K562 (cell line): ENCODE measurements around the gene PHF3. TPM values are rescaled to one million over a fixed set of nuclear protein-coding genes. Genes with fewer than 3 reads are reported as not detected.

Source experiments
- ATAC-seq: fragments of 200-7000 bp; cut with Tn5 transposase; 3 replicates; pipeline ENCODE4 v1.9.1; 2020; ENCODE audit warnings: moderate library complexity
- BruUV-seq: library from RNA; stranded (reverse); fragments of 400-500 nt; replicated peaks from 2 replicates; lab custom pipeline; 2021; lab: Mats Ljungman, UMichigan
- CTCF ChIA-PET: fragments of 300-600 bp; formaldehyde crosslinking; extraction: SDS; loops from one replicate; lab custom pipeline; 2021; ENCODE audit warnings: low intra/inter-chr PET ratio; lab: Yijun Ruan, JAX
- POLR2A ChIA-PET: fragments of 300-600, 350-650 bp; sonication (Branson Sonifier 250); formaldehyde crosslinking; extraction: SDS; loops from one replicate; lab custom pipeline; 2021; ENCODE audit warnings: antibody characterized with exemption, inconsistent platforms; lab: Yijun Ruan, JAX
- DNase-seq, 4 experiments: peaks; one replicate each; pipeline versions ENCODE4 v3.0.0 to v3.0.0-alpha.2; 2011 to 2018; ENCODE audit warnings: low spot score in 3 of 4, mixed read lengths in 3 of 4; ENCODE audit errors: extremely low read depth in 1 of 4
- FAIRE-seq: peaks from 2 replicates; lab custom pipeline; 2011; peaks lifted over from hg19 to GRCh38; lab: Jason Lieb, UNC
- H2AFZ ChIP-seq: 2 replicates; pipeline ENCODE4 v1.6.0; 2011; ENCODE audit warnings: low read depth, low read length, control low read depth, inconsistent platforms
- H3K27ac ChIP-seq: fragments of 200-600 bp; 3 replicates; pipeline ENCODE4 v1.8.0; 2011; ENCODE audit warnings: low read depth, mild to moderate bottlenecking, control low read depth, inconsistent platforms, low read length, moderate library complexity, mixed read lengths; ENCODE audit errors: extremely low read depth
- H3K27me3 ChIP-seq, 2 experiments: fragments of 300-600 bp in 1 of 2; 2 replicates in 1 of 2; 3 replicates in 1 of 2; pipeline versions ENCODE4 v1.6.0 to v1.8.0; 2011; ENCODE audit warnings: inconsistent platforms in 2 of 2, low read length in 2 of 2, mild to moderate bottlenecking in 1 of 2, mixed read lengths in 1 of 2, moderate library complexity in 1 of 2; ENCODE audit not compliant: control insufficient read depth in 2 of 2, insufficient read depth in 2 of 2
- H3K36me3 ChIP-seq: fragments of 300-600 bp; 3 replicates; pipeline ENCODE4 v1.8.0; 2011; ENCODE audit warnings: mild to moderate bottlenecking, low read length, inconsistent platforms; ENCODE audit not compliant: control insufficient read depth, insufficient read depth
- H3K4me1 ChIP-seq, 2 experiments: fragments of 200-600 bp in 1 of 2; replicated peaks in 1 of 2; 2 replicates in 1 of 2; 3 replicates in 1 of 2; pipeline versions ENCODE4 v1.5.1 to v1.8.0; 2011; ENCODE audit warnings: inconsistent platforms in 2 of 2, low read length in 2 of 2, mild to moderate bottlenecking in 1 of 2, mixed read lengths in 1 of 2, moderate library complexity in 1 of 2; ENCODE audit not compliant: control insufficient read depth in 2 of 2, insufficient read depth in 2 of 2
- H3K4me2 ChIP-seq: 2 replicates; pipeline ENCODE4 v1.6.1; 2011; ENCODE audit warnings: low read length, control low read depth, inconsistent platforms, mixed read lengths; ENCODE audit not compliant: insufficient read depth
- H3K4me3 ChIP-seq: fragments of 200-600 bp; sonication (generic), shearing (Covaris generic); 2 replicates; pipeline ENCODE4 v1.5.1; 2016; ENCODE audit warnings: control low read depth, inconsistent platforms
- H3K79me2 ChIP-seq: fragments of 200-600 bp; 3 replicates; pipeline ENCODE4 v1.8.0; 2011; ENCODE audit warnings: low read length, inconsistent platforms; ENCODE audit not compliant: control insufficient read depth, insufficient read depth
- H3K9ac ChIP-seq, 2 experiments: 2 replicates each; pipeline versions ENCODE4 v1.6.0 to v1.6.1; 2011; ENCODE audit warnings: low read depth in 2 of 2, low read length in 2 of 2, control low read depth in 1 of 2, inconsistent platforms in 1 of 2, mild to moderate bottlenecking in 1 of 2, mixed read lengths in 1 of 2; ENCODE audit not compliant: insufficient read depth in 1 of 2
- H3K9me1 ChIP-seq: one replicate; pipeline ENCODE4 v1.6.0; 2011; ENCODE audit warnings: inconsistent platforms, mild to moderate bottlenecking, low read length, moderate library complexity; ENCODE audit not compliant: control insufficient read depth, insufficient read depth
- H3K9me3 ChIP-seq: replicated peaks from 2 replicates; pipeline ENCODE4 v1.5.1; 2011; ENCODE audit warnings: low read depth, low read length, inconsistent platforms; ENCODE audit not compliant: control insufficient read depth, insufficient read depth
- H4K20me1 ChIP-seq: replicated peaks from 2 replicates; pipeline ENCODE4 v1.6.1; 2011; ENCODE audit warnings: low read length, inconsistent platforms, mixed read lengths; ENCODE audit not compliant: control insufficient read depth, insufficient read depth
- ASH1L ChIP-seq: fragments of 450-650 bp; IDR thresholded peaks from 2 replicates; pipeline ENCODE4 v1.6.1; 2018; ENCODE audit warnings: borderline replicate concordance, mild to moderate bottlenecking, low read depth; ENCODE audit not compliant: partially characterized antibody
- BCL6 ChIP-seq: fragments of 250-450 bp; sonication (Bioruptor Pico); IDR thresholded peaks from 2 replicates; pipeline ENCODE4 v1.4.0; 2020
- CBFA2T2 ChIP-seq: fragments of 450-650 bp; conservative IDR thresholded peaks from 2 replicates; pipeline ENCODE4 v1.6.1; 2017; ENCODE audit warnings: mild to moderate bottlenecking
- COPS2 ChIP-seq: fragments of 450-650 bp; conservative IDR thresholded peaks from 2 replicates; pipeline ENCODE4 v1.6.1; 2016; ENCODE audit warnings: mild to moderate bottlenecking, moderate library complexity
- EP400 ChIP-seq: fragments of 450-650 bp; IDR thresholded peaks from 2 replicates; pipeline ENCODE4 v1.6.1; 2017; ENCODE audit warnings: antibody characterized with exemption, mild to moderate bottlenecking, moderate library complexity
- HMG20B ChIP-seq: fragments of 250-450 bp; sonication (Bioruptor Pico); IDR thresholded peaks from 2 replicates; pipeline ENCODE4 v1.5.0; 2021; ENCODE audit warnings: mild to moderate bottlenecking
- HNRNPL ChIP-seq: fragments of 200-400 bp; formaldehyde crosslinking; IDR thresholded peaks from 2 replicates; pipeline ENCODE4 v1.6.1; 2017; ENCODE audit warnings: low read depth, mild to moderate bottlenecking, low read length
- IRF9 ChIP-seq: fragments of 450-650 bp; IDR thresholded peaks from 2 replicates; pipeline ENCODE4 v1.6.1; 2016; ENCODE audit warnings: missing biosample characterization, missing genetic modification characterization
- MCM7 ChIP-seq, 2 experiments: fragments of 450-650 bp; IDR thresholded peaks; 2 replicates each; pipeline ENCODE4 v1.6.1; 2016 to 2018
- MLX ChIP-seq, 2 experiments: fragments of 450-650 bp in 1 of 2; sonication (generic) in 1 of 2; formaldehyde crosslinking; conservative IDR thresholded peaks; 2 replicates each; pipeline versions ENCODE4 v1.4.0 to v1.8.1; 2020 to 2022; ENCODE audit warnings: mild to moderate bottlenecking in 1 of 2, missing genetic modification reagents in 1 of 2
- NBN ChIP-seq: fragments of 450-650 bp; IDR thresholded peaks from 2 replicates; pipeline ENCODE4 v1.6.1; 2016; ENCODE audit warnings: low read depth, mild to moderate bottlenecking
- POLR2A ChIP-seq: fragments of 450-650 bp; conservative IDR thresholded peaks from 2 replicates; pipeline ENCODE4 v1.6.1; 2016
- STAT5B ChIP-seq: fragments of 250-450 bp; sonication (Bioruptor Pico); IDR thresholded peaks from 2 replicates; pipeline ENCODE4 v1.8.0; 2021; ENCODE audit warnings: mild to moderate bottlenecking, inconsistent platforms
- ZKSCAN3 ChIP-seq: fragments of 250-450 bp; sonication (Bioruptor Pico); IDR thresholded peaks from 2 replicates; pipeline ENCODE4 v1.4.0; 2020
- ZNF512 ChIP-seq: IDR thresholded peaks from 2 replicates; pipeline ENCODE4 v1.6.1; 2016; ENCODE audit warnings: missing genetic modification characterization, missing compliant biosample characterization
- ZNF77 ChIP-seq: fragments of 250-450 bp; sonication (Bioruptor Pico); IDR thresholded peaks from 2 replicates; pipeline ENCODE4 v1.5.0; 2020
- WGBS: fragments of 100-300 bp; shearing (Covaris generic); methylation state at CpG from one replicate; pipeline ENCODE4 v1.1.6; 2016; ENCODE audit warnings: low coverage, mixed read lengths; ENCODE audit not compliant: insufficient coverage; ENCODE audit errors: missing lambda C conversion rate; 5-methylcytosine and 5-hydroxymethylcytosine counted together
- in situ Hi-C: fragments of 300-500 bp; cut with MboI; formaldehyde crosslinking; loops from 4 replicates; pipeline ENCODE4 v1.15.0; 2018; ENCODE audit warnings: inconsistent platforms, mixed read lengths
- intact Hi-C: fragments of 100-400 bp; cut with micrococcal nuclease; formaldehyde crosslinking; loops from 2 replicates; pipeline ENCODE4 v1.14.2; 2022
- polyA plus RNA-seq, 8 experiments: library from polyadenylated mRNA; depleted of rRNA in 4 of 8; stranded (reverse) in 5 of 8; unstranded in 3 of 8; fragments of >200 nt; fragmentation: Nextera tagmentation in 2 of 8; fragmentation: Illumina TruSeq in 1 of 8; extraction: Ambion mirVana in 2 of 8; extraction: Trizol in 1 of 8; gene quantifications; 2 replicates each; pipeline versions ENCODE4 v1.2.1 to v1.2.3, GENCODE V29; 2011 to 2014; ENCODE audit warnings: inconsistent platforms in 1 of 8, missing spikeins in 1 of 8
- total RNA-seq, 7 experiments: library from RNA; depleted of rRNA in 6 of 7; stranded (reverse); fragments of >200 nt in 6 of 7; fragmentation: Illumina TruSeq in 2 of 7; extraction: Trizol in 2 of 7; gene quantifications; 2 replicates each; pipeline versions ENCODE4 v1.2.1 to v1.2.3, GENCODE V29; 2011 to 2021; ENCODE audit warnings: low replicate concordance in 1 of 7

PHF3 gene
- total and polyA plus RNA-seq, 9 of the 15 experiments (the other 6 are each of a cell fraction or from before 2014, with no cell fraction given) = 8.1 to 51.2 (median 30.9) TPM

GRCh38 chr6:63624091-63624490 is 11.5 kb upstream of the PHF3 start:
- CTCF ChIA-PET = no interaction called here
- Histone ChIP-seq H3K4me2 (no peak overlapping the region), H4K20me1 (no peaks in the 10 kb centered on the region), H3K4me3 (no peak overlapping the region), H3K27ac (no peak overlapping the region), H3K4me1 (no peaks in the 10 kb centered on the region; a peak in 1 of 5 replicates), H2AFZ (no peak overlapping the region), H3K27me3 (no peaks in the 10 kb centered on the region; a peak in 1 of 5 replicates), H3K9me3 (no peaks in the 10 kb centered on the region), H3K79me2 (no peaks in the 10 kb centered on the region), H3K9me1 (no peaks in the 10 kb centered on the region), H3K36me3 (no peaks in the 10 kb centered on the region), H3K9ac (no peak overlapping the region)
- POLR2A ChIA-PET = interaction anchor here (1.0 kb wide), 1 partner anchor 14 kb away, joined by 3 read pairs; no protein-coding TSS in a partner anchor
- no TSS peak for BruUV-seq
- intact Hi-C loops (no loop called here), in situ Hi-C loops (no loop called here)
- FAIRE-seq (no peak), DNase-seq (no peak), ATAC-seq (no peak; the same call in 2 of the 3 replicates)
- TF ChIP-seq BCL6 (no peak), ZKSCAN3 (CRISPR knock-in tag) (no peak), CBFA2T2 (no peak), EP400 (no peak), NBN (no peak), MLX (CRISPR knock-in tag; conservative IDR thresholded peaks at IDR 0.05) (no peak), ZNF512 (tag) (no peak), IRF9 (tag) (no peak), HNRNPL (no peak), STAT5B (no peak), MCM7 (IDR thresholded peaks at IDR 0.05) (no peak), COPS2 (no peak), POLR2A (no peak), ZNF77 (no peak), ASH1L (no peak), HMG20B (CRISPR knock-in tag) (no peak)
- 3% methylated on average over 2 of the region's 2 CpGs for WGBS
